HG03457 (cell line): Measurements from ENCODE around the gene ATE1.
A peak's percentile ranks its signal among the peaks of the same experiment; 100 is the strongest.
"Not testable (repeated sequence)": the region's sequence is repeated elsewhere in the genome, so short reads cannot be mapped to it uniquely, and the experiment has no call there.

Source experiments
- ATAC-seq: cut with Tn5 transposase; IDR thresholded peaks from one replicate; pipeline ENCODE4 v1.9.1; 2021; ENCODE audit warnings: moderate number of reproducible peaks; ENCODE audit not compliant: unreplicated experiment

ATE1 gene

DNA sequence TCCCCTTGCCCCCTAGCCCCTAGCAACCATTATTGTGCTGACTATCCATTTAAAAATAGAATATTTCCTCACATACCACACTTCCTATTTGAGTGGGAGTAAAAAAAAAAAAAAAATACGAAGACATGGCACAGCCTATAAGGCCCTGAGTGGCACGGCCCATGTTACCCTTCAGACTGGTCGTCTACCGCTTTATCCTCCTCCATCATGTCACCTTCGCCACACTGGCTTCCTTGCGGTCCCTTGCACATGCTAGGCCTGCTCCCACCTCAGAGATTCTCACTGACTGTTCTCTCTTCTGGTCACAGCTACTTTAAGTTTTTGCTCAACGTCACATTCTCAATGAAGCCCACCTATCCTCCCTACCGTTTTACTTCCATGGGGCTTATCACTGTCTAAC lies 130.3 kb downstream of the ATE1 start:
- no peak for ATAC-seq

DNA sequence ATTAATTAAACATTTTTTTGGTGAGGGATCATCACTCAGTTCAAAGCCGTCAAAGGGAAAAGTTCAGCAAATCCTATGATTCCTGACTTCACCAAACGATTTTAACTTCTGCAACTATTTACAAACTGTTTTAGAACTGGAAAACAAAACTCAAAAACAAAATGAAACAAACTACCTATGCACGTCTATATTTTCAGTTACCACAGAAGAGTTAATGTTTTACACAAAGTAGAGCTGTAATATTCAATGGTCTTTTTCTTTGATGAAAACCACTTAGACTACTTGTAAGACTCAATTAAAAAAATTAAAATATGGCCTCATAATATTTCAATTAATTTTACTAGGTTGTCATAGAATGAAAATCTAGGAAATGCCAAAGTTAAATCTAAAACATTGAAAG lies 131.5 kb downstream of the ATE1 start:
- ATAC-seq = peak; percentile 54

DNA sequence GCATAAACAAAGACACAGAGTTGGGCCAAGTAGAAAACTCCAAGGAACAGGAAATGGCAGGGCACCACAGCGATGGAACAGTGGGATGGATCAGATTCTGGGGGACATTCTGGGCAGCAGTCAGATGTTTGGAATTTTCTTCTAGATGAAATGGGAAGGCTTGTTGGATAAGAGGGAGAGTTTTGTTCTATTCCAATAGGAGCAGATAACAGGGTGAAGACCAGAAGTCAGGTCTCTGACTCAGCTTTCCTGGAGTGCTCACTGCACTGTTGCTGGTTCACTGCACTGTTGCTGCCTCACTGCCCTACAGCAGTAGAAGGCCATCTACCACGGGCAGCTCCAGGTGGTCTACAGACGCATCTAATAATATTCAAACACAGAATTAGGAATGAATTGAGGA lies 135.6 kb downstream of the ATE1 start:
- ATAC-seq = no peak

DNA sequence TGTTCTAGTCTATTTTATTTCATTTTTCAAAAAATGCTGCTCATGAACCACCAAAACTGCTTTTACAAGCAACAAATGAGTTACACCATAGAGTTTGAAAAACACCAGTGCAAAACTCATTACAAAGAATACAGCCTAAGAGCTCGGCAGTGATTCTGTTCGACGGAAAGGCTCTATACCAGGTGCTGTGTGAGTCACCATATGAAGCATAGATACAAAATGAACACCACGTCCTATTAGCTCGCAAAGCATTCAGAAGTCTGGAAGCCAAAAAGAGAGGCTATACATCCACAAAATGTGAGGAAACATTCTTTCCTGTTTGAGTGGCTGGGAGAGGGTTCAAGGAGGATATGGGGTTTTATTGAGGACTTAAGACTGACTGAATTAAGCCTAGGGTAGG lies 136.1 kb downstream of the ATE1 start:
- no peak for ATAC-seq

DNA sequence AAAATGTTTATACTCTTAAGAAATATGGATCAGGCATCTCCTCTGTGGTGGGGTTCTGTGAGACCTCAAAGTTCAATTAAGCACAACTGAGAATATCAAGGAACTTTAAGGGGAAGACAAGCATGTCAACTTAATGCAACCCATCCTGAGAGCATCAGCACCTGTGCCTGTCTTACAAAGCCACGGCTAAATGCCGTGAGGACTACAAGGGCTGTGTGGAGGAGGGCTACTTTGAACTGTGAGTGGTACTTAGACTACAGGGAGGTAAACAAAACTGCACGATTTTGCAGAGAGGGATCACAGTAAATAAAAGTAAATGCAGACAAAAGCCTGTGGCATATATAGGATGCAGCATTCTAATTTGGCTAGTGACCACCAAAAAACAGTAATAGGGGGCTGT lies 139.1 kb downstream of the ATE1 start:
- no peak for ATAC-seq

DNA sequence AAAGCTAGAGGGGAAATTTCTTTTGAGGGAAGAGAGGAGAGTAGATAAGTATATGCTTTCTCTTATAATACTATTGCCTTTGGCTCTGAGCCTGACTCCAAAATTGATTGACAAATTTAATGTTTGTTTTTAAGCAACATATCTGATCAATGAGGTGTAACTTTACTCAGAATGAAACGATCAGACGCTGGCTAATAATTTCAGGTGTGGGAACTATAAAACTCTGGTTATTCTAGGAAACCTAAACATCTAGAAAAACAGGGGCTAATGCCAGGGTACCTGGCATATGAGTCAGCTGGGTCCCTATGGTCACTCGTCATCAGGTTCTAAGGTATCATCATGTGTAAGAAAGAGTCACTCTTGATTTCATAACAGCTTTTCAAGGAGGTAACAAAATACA lies 139.7 kb downstream of the ATE1 start:
- no peak for ATAC-seq

DNA sequence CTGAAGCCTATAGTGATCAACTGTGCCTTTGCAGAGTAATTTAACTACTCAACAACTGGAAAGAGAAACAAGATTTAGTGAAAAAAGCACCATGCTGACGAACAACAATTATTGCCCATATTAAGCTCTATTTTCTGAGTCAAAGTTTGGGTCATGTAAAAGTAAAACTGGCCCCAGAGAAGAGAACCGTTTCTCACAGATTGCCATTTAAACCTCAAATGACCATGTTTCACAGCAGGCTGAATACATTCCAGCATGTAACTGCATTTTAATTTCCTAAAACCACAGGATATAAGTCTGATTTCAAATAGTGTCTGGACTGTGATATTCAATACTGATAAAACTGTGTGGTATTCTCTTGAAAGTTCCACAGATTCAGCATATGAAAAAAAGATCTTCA lies 140.7 kb downstream of the ATE1 start:
- ATAC-seq = no peak

DNA sequence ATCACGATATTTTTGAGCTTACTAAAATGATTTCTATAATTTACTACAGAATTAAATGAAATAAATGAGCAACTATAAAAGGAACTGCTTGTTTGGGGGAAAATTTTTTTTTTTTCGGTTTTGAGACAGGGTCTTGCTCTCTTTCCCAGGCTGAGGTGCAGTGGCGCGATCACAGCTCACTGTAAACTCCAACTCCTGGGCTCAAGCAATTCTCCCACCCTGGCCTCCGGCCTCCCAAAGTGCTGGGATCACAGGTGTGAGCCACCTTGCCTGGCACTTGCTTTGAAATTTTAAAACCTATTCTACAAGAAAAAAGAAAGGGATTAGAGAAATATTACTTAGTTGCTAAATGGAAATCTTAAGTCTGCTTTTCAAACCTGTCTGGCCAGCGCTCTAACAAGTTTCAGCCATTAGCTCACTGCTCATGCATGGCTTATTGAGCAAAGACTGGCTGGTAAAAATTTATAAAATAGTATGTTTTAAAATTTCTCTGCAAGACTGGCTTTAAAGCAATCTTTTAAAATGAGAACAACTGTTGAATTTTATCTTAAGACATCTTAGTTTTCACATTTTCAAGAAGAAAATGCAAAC lies 144.0 kb downstream of the ATE1 start:
- no peak for ATAC-seq

DNA sequence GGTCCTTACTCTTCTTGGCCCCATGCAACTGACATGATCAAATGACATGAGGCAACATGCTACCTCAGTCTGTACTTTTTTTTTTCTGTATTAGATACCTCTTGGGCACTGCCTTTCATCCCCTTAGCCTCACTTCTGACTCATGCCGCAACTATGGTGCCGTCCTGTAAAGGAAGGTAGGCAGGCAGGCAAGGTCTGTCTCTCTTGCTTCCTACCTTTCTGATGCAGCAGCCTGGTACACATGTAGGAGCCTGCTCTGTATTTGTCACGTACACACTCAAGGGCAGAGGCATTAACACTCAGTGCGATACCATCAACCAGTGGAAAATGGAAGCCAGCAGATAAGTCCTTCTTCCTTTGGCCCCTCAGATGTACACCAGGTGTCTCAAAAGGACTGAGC lies 146.7 kb downstream of the ATE1 start:
- no peak for ATAC-seq

DNA sequence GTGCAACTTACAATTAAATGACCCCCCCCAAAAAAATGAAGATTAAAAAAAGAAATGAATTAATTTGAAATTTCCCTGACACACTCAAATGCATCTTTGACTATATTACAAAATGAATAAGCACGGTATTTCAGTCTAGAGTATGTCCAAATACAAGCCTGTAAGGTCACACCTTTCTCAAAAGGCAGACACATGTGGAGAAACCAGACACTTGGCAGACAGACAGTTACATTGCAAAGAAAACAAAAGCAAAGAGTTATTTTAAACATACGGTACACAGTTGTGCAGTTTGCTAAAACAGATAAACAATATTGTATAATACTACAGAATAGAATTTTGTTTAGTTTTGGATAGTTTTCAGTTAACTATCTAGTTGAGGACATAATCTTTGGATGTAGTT lies 153.0 kb downstream of the ATE1 start:
- ATAC-seq = no peak

DNA sequence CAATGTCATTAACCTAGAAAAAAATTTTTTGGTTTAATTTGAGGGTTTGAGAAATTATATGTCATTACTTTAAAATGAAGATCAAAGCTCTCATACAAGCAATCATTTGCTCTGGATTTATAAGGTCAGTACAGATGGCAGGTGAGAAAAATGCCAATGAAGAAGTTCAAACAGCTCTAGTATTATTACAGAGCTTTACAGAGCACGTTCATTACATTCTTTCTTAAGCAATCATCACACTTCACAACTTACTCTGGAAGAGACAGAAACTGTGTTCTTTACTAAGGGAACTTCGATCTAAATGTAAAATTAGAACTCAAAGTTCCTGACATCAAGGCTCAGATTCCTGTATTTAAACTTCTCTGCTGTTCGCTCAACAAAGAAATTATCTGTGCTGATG lies 153.4 kb downstream of the ATE1 start:
- ATAC-seq = no peak

DNA sequence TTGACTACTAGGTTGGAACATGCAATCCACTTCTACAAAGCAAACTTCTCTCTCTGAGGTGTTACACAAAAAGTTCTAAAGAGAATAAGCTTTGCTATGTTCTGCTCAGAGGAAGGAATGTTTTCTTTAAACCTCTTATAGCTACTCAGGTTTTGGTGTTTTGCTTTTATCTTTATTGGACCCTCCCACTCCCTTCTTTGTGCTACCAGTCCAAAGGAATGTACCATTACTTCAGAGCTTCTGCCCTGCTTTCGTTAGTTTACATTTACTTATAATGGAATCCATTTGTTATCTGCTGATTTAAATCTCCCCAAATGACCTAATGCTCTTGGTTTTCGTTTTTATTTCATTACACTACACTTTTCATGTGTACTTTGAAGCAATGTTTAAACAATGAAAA lies 154.9 kb downstream of the ATE1 start:
- ATAC-seq = no peak

DNA sequence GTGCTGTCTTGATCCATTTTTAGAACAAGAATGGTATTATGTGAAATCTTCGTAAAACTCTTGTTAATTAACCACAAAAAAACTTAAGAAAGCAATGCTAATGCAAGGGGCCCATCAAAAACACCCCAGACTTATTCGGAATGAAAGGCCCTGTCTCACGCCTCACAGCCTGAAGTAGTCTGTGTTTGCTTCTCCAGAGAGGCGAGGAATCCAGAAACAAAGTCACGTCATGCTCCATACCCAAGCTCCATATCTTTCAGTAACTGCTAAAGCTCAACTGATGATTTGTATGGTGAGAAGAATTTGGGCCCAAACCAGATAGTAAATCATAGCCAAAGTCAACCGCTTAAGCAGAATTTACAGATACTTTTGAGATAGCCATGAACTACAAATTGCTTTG lies 155.4 kb downstream of the ATE1 start:
- ATAC-seq = no peak

DNA sequence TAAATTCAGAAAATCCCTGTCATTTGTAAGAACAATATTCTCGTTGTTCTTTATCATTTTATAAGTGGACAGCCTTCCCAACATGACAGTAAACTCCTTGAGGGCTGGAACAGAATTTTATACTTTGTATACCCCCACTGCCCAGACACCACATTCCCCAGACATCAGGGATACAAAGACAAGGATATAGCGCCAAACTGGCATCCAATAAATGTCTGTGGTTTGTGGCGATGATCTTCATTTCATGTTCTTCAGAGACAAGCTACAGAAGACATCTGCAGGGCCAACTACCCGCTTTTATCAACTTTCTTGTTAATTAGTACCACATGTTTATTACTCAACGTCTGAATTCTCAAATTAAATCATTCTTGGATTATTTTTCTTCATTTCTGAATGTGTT lies 155.9 kb downstream of the ATE1 start:
- no peak for ATAC-seq

DNA sequence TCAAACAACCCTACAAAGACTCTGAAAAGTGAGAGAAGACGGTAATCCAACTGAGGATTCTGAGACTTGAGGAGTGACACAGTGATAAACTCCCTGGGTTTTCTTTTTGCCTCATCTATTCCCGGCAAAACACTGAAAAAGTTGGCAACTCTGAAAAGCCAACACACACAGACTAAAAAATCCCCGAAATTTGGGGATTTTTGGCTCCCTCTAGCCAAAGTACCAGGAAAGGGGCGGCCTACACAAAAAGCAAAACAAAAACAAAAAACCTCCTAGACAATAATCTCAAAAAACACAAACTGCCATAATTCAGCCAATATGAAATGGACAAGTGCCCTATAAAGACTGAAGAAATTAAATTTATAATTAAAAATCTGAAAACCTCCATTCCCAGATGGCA lies 161.4 kb downstream of the ATE1 start:
- no peak for ATAC-seq

DNA sequence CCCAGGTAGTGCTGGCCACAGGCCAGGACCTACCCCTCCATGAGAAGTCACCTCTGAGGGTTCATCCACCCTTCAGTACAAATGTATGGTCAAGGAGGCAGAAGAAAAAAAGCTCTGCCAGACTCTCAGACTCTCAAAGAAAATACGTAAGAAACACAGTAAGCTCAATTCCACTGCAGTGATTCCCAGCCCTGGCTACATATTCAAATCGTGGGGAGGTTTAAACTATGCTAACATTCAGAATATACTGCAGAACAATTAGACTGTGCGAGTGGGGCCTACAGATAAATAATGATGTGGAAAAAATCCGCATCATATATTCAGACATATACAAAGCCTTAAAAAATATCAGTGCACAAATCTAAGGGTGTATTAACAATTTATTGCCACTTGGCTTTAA lies 162.6 kb downstream of the ATE1 start:
- ATAC-seq = no peak

DNA sequence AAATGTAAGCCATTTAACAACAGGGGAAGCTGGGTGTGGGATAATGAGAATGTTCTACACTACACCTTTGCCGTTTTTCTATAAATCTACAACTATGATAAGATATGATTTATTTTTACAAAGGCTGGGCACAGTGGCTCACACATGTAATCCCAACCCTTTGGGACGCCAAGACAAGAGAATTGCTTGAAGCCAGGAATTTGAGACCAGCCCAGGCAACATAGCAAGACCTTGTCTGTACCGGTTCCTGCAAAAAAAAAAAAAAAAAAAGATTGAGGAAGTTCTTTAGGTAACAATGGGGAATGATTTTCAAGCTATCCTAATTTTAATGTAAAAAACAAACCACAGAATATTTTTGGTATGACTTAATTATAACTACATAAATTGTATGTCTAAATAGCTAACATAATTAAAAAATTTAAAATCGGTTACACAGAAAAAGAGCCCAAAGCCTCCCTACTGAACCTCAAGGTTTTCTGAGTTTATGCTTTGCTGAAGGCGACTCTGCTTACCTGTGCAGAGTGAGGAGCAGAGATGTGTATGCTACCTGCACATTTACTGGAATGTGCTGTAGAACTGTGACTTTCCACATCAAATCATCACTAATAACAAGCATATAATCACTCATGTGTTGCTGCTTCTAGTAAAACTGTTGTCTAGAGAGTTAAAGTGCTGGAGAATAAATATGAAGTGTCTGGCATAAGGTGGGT lies 163.4 kb downstream of the ATE1 start:
- ATAC-seq = no peak

DNA sequence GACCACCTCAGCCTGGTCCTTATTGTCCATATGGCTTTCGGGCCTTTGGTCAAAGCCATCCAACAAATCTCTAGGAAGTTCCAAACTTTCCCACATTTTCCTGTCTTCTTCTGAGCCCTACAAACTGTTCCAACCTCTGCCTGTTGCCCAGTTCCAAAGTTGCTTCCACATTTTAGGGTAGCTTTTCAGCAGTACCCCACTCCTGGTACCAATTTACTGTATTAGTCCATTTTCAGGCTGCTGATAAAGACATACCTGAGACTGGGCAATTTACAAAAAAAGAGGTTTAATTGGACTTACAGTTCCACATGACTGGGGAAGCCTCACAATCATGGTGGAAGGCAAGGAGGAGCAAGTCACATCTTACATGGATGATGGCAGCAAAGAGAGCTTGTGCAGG lies 170.6 kb downstream of the ATE1 start:
- ATAC-seq = not testable (repeated sequence)

DNA sequence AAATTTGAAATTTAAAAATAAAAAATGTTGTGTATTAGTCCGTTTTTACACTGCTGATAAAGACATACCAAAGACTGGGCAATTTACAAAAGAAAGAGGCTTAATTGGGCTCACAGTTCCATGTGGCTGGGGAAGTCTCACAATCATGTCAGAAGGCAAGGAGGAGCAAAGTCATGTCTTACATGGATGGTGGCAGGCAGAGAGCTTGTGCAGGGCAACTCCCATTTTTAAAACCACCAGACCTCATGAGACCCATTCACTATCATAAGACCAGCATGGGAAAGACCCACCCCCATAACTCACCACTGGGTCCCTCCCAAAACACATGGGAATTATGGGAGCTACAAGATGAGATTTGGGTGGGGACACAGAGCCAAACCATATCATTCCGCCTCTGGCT lies 172.3 kb downstream of the ATE1 start:
- not testable (repeated sequence) for ATAC-seq

DNA sequence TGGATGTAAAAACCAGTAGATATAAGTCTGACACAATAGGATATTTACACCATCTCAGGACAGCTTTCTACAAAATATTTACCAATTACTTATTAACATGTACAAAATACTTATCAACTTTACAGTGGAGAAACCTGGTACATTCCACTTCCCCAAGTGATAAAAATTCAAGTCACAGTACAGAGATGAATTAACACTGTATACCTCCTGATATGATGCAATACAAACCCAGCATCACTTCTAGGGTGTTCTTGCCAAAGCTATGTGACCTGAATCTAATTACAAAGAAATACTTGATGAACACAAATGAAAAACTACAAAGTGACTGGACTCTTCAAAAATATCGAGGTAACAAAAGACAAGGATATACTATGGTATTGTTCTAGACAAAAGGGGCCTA lies 173.2 kb downstream of the ATE1 start:
- no peak for ATAC-seq

DNA sequence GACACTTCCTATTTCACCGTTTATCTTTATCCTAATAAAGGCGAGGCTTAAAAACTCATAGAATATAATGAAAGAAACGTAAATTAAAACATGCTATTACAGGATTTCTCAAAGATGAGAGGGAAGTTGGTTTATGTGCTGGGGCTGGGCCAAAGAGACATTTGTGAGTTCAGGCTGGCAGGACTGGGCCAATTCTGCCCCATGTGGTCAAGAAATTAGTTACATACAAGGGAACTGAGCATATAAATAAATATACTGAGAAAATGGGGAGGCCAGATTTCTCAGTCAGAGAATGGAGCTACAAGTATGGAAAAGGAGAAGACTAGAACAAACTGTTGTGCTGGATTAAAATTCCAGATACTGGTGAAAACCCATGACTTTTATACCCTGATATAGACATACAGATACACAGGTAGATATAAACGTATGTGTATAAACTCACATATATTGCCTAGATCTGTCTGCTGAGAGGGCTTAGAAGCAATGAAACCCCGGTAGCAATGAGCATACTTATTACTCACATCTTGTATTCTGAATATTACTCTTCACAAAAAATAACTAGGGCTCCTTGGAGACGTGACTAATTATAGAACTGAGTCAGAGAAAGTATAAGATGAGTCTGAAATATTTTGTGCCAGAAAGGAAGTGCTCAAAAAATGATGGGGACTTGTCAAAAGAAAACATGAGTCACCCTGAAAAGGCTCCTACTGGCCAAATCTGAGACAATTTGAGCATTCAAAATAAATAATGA lies 173.9 kb downstream of the ATE1 start:
- ATAC-seq = peak; percentile 78

DNA sequence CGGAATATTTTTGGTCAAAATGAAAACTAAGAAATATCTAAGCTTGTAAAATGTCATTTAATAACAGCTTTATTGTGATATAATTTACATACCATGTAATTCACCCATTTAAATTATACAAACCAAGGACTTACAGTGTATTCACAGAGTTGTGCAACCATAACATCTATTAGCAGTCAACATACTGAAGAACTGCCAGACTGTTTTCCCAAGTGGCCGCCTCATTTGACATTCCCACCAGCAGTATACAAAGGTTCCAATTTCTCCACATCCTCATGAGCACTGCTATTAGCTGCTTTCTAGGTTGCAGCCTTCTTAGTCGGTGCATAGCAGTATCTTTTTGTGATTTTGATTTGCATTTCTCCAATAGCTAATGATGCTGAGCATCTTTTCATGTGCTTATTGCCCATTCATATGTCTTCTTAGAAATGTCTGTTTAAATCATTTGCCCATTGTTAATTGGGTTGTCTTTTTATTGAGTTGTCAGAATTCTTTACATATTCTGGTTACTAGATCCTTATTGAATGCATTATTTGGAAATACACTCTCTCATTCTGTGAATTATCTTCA lies 176.6 kb downstream of the ATE1 start:
- ATAC-seq = no peak
